H1 (cell line): ENCODE measurements around the gene ESR1. TPM values are rescaled to one million over a fixed set of nuclear protein-coding genes. Genes with fewer than 3 reads are reported as not detected.

ENCODE experiments used
- EP300 ChIP-seq, 2 experiments: IDR thresholded peaks; 1 replicate in 1 of 2; 2 replicates in 1 of 2; pipeline ENCODE4 v1.6.1; 2011 to 2012; ENCODE audit warnings: low read depth in 2 of 2, low read length in 2 of 2, mild to moderate bottlenecking in 2 of 2, borderline replicate concordance in 1 of 2, inconsistent platforms in 1 of 2, moderate library complexity in 1 of 2
- SAP30 ChIP-seq: fragments of 300-600 bp; sonication (generic); IDR thresholded peaks from 2 replicates; pipeline ENCODE4 v1.7.1; 2012; ENCODE audit warnings: low read length, moderate library complexity, mild to moderate bottlenecking, inconsistent platforms; ENCODE audit not compliant: insufficient read depth, insufficient replicate concordance
- polyA plus RNA-seq, 7 experiments: library from polyadenylated mRNA; depleted of rRNA in 3 of 7; stranded (reverse) in 5 of 7; unstranded in 2 of 7; fragments of >200 nt in 5 of 7; fragments of 200-250 nt in 2 of 7; gene quantifications; 1 replicate in 5 of 7; 2 replicates in 1 of 7; 4 replicates in 1 of 7; pipeline versions ENCODE4 v1.2.1 to v1.2.3, GENCODE V29; 2011 to 2013; ENCODE audit warnings: missing spikeins in 2 of 7, mixed read lengths in 2 of 7
- total RNA-seq: library from RNA; stranded (reverse); fragmentation: NEBNext Ultra II Directional; extraction: Animal tissue kit (Norgen Biotek cat#: 25700); gene quantifications from 2 replicates; pipeline ENCODE4 v1.2.1, GENCODE V29; 2021

ESR1 gene
- total and polyA plus RNA-seq, 2 of the 8 experiments (the other 6 are each of a cell fraction or from before 2014, with no cell fraction given): 0.03 to 0.17 TPM

- no peak for TF ChIP-seq EP300 (IDR thresholded peaks at IDR 0.05; ENCODE audit: borderline replicate concordance in 1 of 2, low read depth in 2 of 2, low read length in 2 of 2)
- TF ChIP-seq SAP30: no peak
These were observed 15.0 kb downstream of the ESR1 start (continued) for GRCh38 chr6:151822252-151823111.
